SH-SY5Y (cell line): ENCODE data around the gene MRPL34.

Source experiments
- GATA2 ChIP-seq: IDR thresholded peaks from 2 replicates; pipeline ENCODE4 v1.6.1; 2011; ENCODE audit warnings: mild to moderate bottlenecking, low read depth, low read length
- GATA3 ChIP-seq: IDR thresholded peaks from 2 replicates; pipeline ENCODE4 v1.6.1; 2011; ENCODE audit warnings: low read depth, mild to moderate bottlenecking, low read length, moderate library complexity

GRCh38 chr19:17302391-17303166 is 3.1 kb upstream of the MRPL34 start:
- TF ChIP-seq GATA3 (no peak), GATA2 (no peak)
